H9 (cell line): ENCODE data around the gene PPL. TPM values are rescaled to one million over a fixed set of nuclear protein-coding genes. Genes with fewer than 3 reads are reported as not detected.

Source experiments
- DNase-seq: peaks from one replicate; pipeline ENCODE4 v3.0.0-alpha.2; 2017
- H2AFZ ChIP-seq: one replicate; pipeline ENCODE4 v1.6.1; 2013; ENCODE audit warnings: mild to moderate bottlenecking, low read length, control low read depth, moderate library complexity
- H2AK5ac ChIP-seq: 2 replicates; pipeline ENCODE4 v1.6.1; 2013; ENCODE audit warnings: low read length, control low read depth, mixed read lengths; ENCODE audit not compliant: insufficient read length
- H2BK120ac ChIP-seq: one replicate; pipeline ENCODE4 v1.6.1; 2013; ENCODE audit warnings: low read depth, mild to moderate bottlenecking, low read length, control low read depth, inconsistent platforms; ENCODE audit not compliant: poor library complexity, severe bottlenecking
- H2BK12ac ChIP-seq: 2 replicates; pipeline ENCODE4 v1.6.1; 2013; ENCODE audit warnings: low read length, control low read depth, mixed read lengths, low read depth; ENCODE audit not compliant: insufficient read length
- H2BK15ac ChIP-seq: 2 replicates; pipeline ENCODE4 v1.6.1; 2013; ENCODE audit warnings: low read depth, low read length, control low read depth
- H2BK20ac ChIP-seq: one replicate; pipeline ENCODE4 v1.6.1; 2013; ENCODE audit warnings: low read depth, mild to moderate bottlenecking, low read length, control low read depth, inconsistent platforms; ENCODE audit not compliant: poor library complexity, severe bottlenecking
- H2BK5ac ChIP-seq: 2 replicates; pipeline ENCODE4 v1.6.1; 2013; ENCODE audit warnings: low read length, control low read depth, mixed read lengths; ENCODE audit not compliant: insufficient read length
- H3K14ac ChIP-seq: 2 replicates; pipeline ENCODE4 v1.6.1; 2013; ENCODE audit warnings: low read length, control low read depth; ENCODE audit not compliant: insufficient read depth
- H3K18ac ChIP-seq: 2 replicates; pipeline ENCODE4 v1.6.1; 2013; ENCODE audit warnings: low read depth, mild to moderate bottlenecking, mixed read lengths, low read length, control low read depth; ENCODE audit not compliant: insufficient read length
- H3K23ac ChIP-seq: 2 replicates; pipeline ENCODE4 v1.6.1; 2013; ENCODE audit warnings: low read length, control low read depth, mixed read lengths, low read depth; ENCODE audit not compliant: insufficient read length
- H3K23me2 ChIP-seq: 2 replicates; pipeline ENCODE4 v1.6.1; 2013; ENCODE audit warnings: low read depth, mild to moderate bottlenecking, mixed read lengths, low read length, control low read depth; ENCODE audit not compliant: insufficient read length, poor library complexity, severe bottlenecking
- H3K27ac ChIP-seq: 2 replicates; pipeline ENCODE4 v1.5.1; 2013; ENCODE audit warnings: low read length, control low read depth, mixed read lengths, low read depth; ENCODE audit not compliant: insufficient read length
- H3K27me3 ChIP-seq: 2 replicates; pipeline ENCODE4 v1.6.1; 2013; ENCODE audit warnings: low read length, control low read depth, inconsistent platforms; ENCODE audit not compliant: insufficient read depth
- H3K4ac ChIP-seq: 2 replicates; pipeline ENCODE4 v1.6.1; 2013; ENCODE audit warnings: low read depth, mild to moderate bottlenecking, control low read depth, inconsistent platforms, low read length, moderate library complexity
- H3K4me1 ChIP-seq: 2 replicates; pipeline ENCODE4 v1.6.1; 2013; ENCODE audit warnings: low read length, control low read depth, inconsistent platforms; ENCODE audit not compliant: insufficient read depth
- H3K4me2 ChIP-seq: 2 replicates; pipeline ENCODE4 v1.6.1; 2013; ENCODE audit warnings: low read length, control low read depth, mixed read lengths; ENCODE audit not compliant: insufficient read length, insufficient read depth
- H3K56ac ChIP-seq: 2 replicates; pipeline ENCODE4 v1.6.1; 2013; ENCODE audit warnings: low read depth, mild to moderate bottlenecking, mixed read lengths, low read length, control low read depth; ENCODE audit not compliant: insufficient read length
- H3K79me1 ChIP-seq: 2 replicates; pipeline ENCODE4 v1.6.1; 2013; ENCODE audit warnings: low read depth, mild to moderate bottlenecking, moderate library complexity, low read length, control low read depth, inconsistent platforms; ENCODE audit not compliant: insufficient read depth, poor library complexity, severe bottlenecking
- H3K79me2 ChIP-seq: 2 replicates; pipeline ENCODE4 v1.6.1; 2013; ENCODE audit warnings: low read length, control low read depth, inconsistent platforms; ENCODE audit not compliant: insufficient read depth
- H3K9ac ChIP-seq: 2 replicates; pipeline ENCODE4 v1.6.1; 2013; ENCODE audit warnings: low read length, control low read depth, mixed read lengths; ENCODE audit not compliant: insufficient read length; ENCODE audit errors: extremely low read depth
- H3K9me3 ChIP-seq: one replicate; pipeline ENCODE4 v1.6.1; 2013; ENCODE audit warnings: low read depth, low read length, inconsistent platforms; ENCODE audit not compliant: control insufficient read depth
- H3T11ph ChIP-seq: one replicate; pipeline ENCODE4 v1.6.1; 2013; ENCODE audit warnings: mild to moderate bottlenecking, low read length, control low read depth, inconsistent platforms
- H4K20me1 ChIP-seq: one replicate; pipeline ENCODE4 v1.6.1; 2013; ENCODE audit not compliant: control insufficient read depth, insufficient read length, insufficient read depth
- H4K5ac ChIP-seq: 2 replicates; pipeline ENCODE4 v1.6.1; 2013; ENCODE audit warnings: low read depth, mild to moderate bottlenecking, mixed read lengths, low read length, control low read depth; ENCODE audit not compliant: insufficient read length
- H4K8ac ChIP-seq: replicated peaks from 2 replicates; pipeline ENCODE4 v1.6.1; 2013; ENCODE audit warnings: low read length, control low read depth, mixed read lengths, low read depth; ENCODE audit not compliant: insufficient read length
- H4K91ac ChIP-seq: 2 replicates; pipeline ENCODE4 v1.6.1; 2013; ENCODE audit warnings: low read depth, mild to moderate bottlenecking, moderate library complexity, mixed read lengths, low read length, control low read depth; ENCODE audit not compliant: insufficient read length
- H3K27ac Mint-ChIP-seq, 3 experiments: 2 replicates in 2 of 3; 3 replicates in 1 of 3; pipeline ENCODE4 v1.8.0; 2020 to 2021; ENCODE audit warnings: mixed read lengths in 3 of 3, mild to moderate bottlenecking in 1 of 3, moderate library complexity in 1 of 3
- H3K27me3 Mint-ChIP-seq: 2 replicates; pipeline ENCODE4 v1.8.0; 2021; ENCODE audit warnings: low read depth, mild to moderate bottlenecking, moderate library complexity, mixed read lengths
- H3K36me3 Mint-ChIP-seq, 3 experiments: 2 replicates in 2 of 3; 3 replicates in 1 of 3; pipeline ENCODE4 v1.8.0; 2020 to 2021; ENCODE audit warnings: low read depth in 3 of 3, mixed read lengths in 3 of 3; ENCODE audit not compliant: insufficient read depth in 1 of 3
- H3K4me1 Mint-ChIP-seq, 2 experiments: 2 replicates each; pipeline ENCODE4 v1.8.0; 2020; ENCODE audit warnings: mixed read lengths in 2 of 2
- H3K4me3 Mint-ChIP-seq, 2 experiments: 2 replicates in 1 of 2; 3 replicates in 1 of 2; pipeline ENCODE4 v1.8.0; 2020 to 2021; ENCODE audit warnings: mild to moderate bottlenecking in 2 of 2, mixed read lengths in 2 of 2, moderate library complexity in 1 of 2
- H3K9me3 Mint-ChIP-seq, 2 experiments: 2 replicates in 1 of 2; 3 replicates in 1 of 2; pipeline ENCODE4 v1.8.0; 2020; ENCODE audit warnings: mild to moderate bottlenecking in 2 of 2, mixed read lengths in 2 of 2, moderate library complexity in 1 of 2
- CTCF ChIP-seq: fragments of 200-600 bp; sonication (generic); conservative IDR thresholded peaks from 3 replicates; pipeline ENCODE4 v1.8.0; 2021; ENCODE audit warnings: antibody characterized with exemption, mild to moderate bottlenecking
- WGBS: extraction: QIAGEN DNeasy Blood & Tissue Kit; methylation state at CpG from one replicate; pipeline ENCODE4 v1.1.7; 2013; ENCODE audit warnings: missing lambda C conversion rate, low lambda C conversion rate, mixed read lengths; ENCODE audit not compliant: insufficient read length; ENCODE audit errors: extremely low coverage; 5-methylcytosine and 5-hydroxymethylcytosine counted together
- total RNA-seq: library from RNA; stranded (reverse); gene quantifications from 2 replicates; pipeline ENCODE4 v1.2.1, GENCODE V29; 2021

The PPL gene
- total RNA-seq, 1 experiment from 2014 or later = 29.2 TPM

- Histone ChIP-seq H3K4ac (no peak overlapping the region), H2BK120ac (no peak overlapping the region), H2BK15ac (no peak overlapping the region), H3K4me1 (no peaks in the 10 kb centered on the region), H3K14ac (no peak overlapping the region), H3T11ph (no peak overlapping the region), H3K79me1 (no peaks in the 10 kb centered on the region), H3K56ac (no peak overlapping the region), H2BK20ac (no peak overlapping the region), H4K5ac (no peak overlapping the region), H3K79me2 (no peaks in the 10 kb centered on the region), H4K20me1 (no peaks in the 10 kb centered on the region), H3K27me3 (no peaks in the 10 kb centered on the region), H3K9ac (no peak overlapping the region), H3K18ac (no peak overlapping the region), H2BK12ac (no peak overlapping the region), H3K23ac (no peak overlapping the region), H3K27ac (no peak overlapping the region), H4K8ac (no peak overlapping the region), H2AK5ac (no peak overlapping the region), H2AFZ (no peak overlapping the region), H3K9me3 (no peaks in the 10 kb centered on the region), H4K91ac (no peak overlapping the region), H3K4me2 (no peak overlapping the region), H3K23me2 (no peaks in the 10 kb centered on the region), H2BK5ac (no peak overlapping the region)
- TF ChIP-seq CTCF = no peak
- no peak for DNase-seq
- H3K36me3 Mint-ChIP-seq = peaks cover 47 to 97% (median 88%) of the 10 kb centered on the region in 3 experiments
- no peaks in the 10 kb centered on the region for H3K4me1 Mint-ChIP-seq
- H3K9me3 Mint-ChIP-seq = no peaks in the 10 kb centered on the region
- H3K4me3 Mint-ChIP-seq = no peak overlapping the region
- peak overlapping the region in 1 of 3 experiments; percentile 32; a peak in 1 of 7 replicates for H3K27ac Mint-ChIP-seq
- WGBS = no CpG with 5 or more reads among the region's 14 CpGs
- no peaks in the 10 kb centered on the region for H3K27me3 Mint-ChIP-seq
These were observed 54.8 kb downstream of the PPL start for GRCh38 chr16:4882000-4882632.
